D721Med (cell line): ENCODE measurements around the gene TGFBI.

Experiments used
- DNase-seq: peaks from one replicate; pipeline ENCODE4 v3.0.0; 2011; ENCODE audit warnings: low spot score; ENCODE audit not compliant: insufficient read length
- FAIRE-seq: peaks from 2 replicates; lab custom pipeline; 2011; peaks lifted over from hg19 to GRCh38; lab: Jason Lieb, UNC
- TF ChIP-seq, protein P1 (sequence below): IDR thresholded peaks from 2 replicates; pipeline ENCODE4 v1.5.1; 2012; ENCODE audit warnings: mild to moderate bottlenecking, control low read depth; ENCODE audit not compliant: insufficient read depth; ENCODE audit errors: missing control alignments

Gene TGFBI

DNA sequence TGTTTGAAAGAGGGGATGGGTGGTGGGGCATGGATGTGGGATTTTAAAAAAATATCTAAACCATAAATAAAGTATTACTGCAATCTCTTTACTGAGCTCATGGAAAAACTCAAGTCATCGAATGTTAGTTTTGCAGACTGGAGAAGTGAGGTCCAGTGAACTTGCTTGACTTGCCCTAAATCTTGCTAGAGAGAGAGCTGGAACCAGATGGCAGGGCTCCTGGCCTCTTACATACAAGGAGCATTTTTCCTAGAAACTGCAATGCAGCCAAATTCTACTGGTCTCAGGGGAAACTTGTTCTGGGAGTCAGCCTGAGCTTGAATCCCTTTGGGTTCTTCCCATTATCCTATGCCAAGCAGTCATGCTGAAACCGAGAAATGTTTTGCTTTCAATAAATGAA is 2.9 kb upstream of the TGFBI start:
- FAIRE-seq: no peak

DNA sequence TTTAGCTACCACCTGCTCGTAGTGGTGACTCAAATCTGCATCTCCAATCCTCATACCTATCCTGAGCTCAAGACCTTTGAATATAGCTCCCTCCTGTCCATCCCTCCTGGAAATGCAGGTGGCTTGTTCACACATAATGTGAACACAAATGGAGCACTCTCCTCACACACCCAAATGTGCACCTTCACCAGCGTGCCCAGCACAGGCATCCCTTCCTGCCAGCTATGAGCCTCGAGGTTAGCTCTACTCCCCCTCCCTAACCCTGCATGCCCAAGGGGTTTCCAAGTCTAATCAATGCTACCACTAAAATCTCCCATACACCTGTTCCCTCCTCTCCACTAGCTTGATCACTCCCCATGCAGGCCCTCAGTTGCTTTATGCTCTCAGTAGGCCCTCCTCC is 2.2 kb upstream of the TGFBI start:
- DNase-seq (no peak), FAIRE-seq (no peak)
- TF ChIP-seq, protein P1, sequence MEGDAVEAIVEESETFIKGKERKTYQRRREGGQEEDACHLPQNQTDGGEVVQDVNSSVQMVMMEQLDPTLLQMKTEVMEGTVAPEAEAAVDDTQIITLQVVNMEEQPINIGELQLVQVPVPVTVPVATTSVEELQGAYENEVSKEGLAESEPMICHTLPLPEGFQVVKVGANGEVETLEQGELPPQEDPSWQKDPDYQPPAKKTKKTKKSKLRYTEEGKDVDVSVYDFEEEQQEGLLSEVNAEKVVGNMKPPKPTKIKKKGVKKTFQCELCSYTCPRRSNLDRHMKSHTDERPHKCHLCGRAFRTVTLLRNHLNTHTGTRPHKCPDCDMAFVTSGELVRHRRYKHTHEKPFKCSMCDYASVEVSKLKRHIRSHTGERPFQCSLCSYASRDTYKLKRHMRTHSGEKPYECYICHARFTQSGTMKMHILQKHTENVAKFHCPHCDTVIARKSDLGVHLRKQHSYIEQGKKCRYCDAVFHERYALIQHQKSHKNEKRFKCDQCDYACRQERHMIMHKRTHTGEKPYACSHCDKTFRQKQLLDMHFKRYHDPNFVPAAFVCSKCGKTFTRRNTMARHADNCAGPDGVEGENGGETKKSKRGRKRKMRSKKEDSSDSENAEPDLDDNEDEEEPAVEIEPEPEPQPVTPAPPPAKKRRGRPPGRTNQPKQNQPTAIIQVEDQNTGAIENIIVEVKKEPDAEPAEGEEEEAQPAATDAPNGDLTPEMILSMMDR: no peak

More for the DNA sequence above, 2.9 kb upstream of the TGFBI start:
- TF ChIP-seq, protein P1: no peak
- no peak for DNase-seq

DNA sequence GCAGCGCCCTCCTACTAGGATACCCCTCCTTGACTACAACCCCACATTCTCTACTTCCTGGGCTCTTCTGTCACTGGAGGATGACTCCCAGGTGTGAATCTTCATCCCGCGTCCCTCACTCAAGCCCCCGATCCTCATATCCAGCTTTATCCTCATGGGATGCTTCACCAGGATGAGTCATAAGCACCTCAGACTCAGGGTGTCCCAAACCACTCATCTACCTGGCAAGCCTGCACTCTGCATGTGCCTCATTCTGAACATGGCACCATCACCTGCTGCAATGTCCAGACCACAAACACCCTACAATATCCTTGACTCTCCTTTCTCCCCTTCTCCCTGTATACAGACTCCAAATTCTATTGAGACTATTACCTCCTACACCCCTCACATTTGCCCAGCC is 1.5 kb upstream of the TGFBI start:
- DNase-seq (no peak), FAIRE-seq (no peak)
- TF ChIP-seq, protein P1: no peak

DNA sequence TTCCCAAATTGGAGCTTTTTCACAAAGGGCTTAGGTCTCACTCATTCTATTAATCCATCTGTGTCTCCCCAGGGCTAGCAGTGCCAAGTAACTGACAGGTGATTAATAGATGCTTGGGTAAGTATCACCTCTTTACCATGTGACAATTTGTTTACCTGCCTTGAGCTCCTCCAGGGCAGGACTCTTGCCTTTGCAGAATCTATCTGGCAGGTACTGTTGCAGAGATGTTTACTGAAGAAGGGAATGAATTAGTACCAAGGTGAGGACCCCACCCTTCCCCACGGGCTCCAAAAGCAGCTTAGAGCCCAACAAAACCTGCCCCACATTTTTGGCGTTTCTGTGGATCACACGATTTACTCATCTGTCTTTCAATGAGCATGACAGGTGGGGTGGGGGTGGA is 698 bp upstream of the TGFBI start:
- TF ChIP-seq, protein P1: no peak
- DNase-seq (no peak), FAIRE-seq (no peak)

DNA sequence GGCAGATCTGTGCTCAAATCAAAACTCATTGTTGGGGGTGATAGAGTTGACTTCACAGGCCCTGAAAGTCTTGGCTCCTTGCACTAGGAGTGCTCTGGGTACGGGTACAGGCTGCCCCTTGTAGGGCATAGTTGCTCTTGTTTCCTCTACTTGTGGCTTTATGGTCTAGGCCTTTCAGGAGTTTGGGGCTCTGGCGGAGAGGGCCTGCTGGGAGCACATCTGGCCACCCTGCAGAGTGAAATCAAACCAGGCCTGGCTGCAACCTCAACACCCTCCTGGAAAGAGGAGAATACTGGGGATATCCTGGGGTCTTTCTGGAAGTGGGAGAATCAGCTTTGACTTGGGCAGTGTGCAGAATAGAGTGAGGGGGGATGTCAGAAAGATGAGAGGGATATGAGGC is 1.5 kb downstream of the TGFBI start:
- FAIRE-seq (no peak), DNase-seq (no peak)
- TF ChIP-seq, protein P1: no peak

DNA sequence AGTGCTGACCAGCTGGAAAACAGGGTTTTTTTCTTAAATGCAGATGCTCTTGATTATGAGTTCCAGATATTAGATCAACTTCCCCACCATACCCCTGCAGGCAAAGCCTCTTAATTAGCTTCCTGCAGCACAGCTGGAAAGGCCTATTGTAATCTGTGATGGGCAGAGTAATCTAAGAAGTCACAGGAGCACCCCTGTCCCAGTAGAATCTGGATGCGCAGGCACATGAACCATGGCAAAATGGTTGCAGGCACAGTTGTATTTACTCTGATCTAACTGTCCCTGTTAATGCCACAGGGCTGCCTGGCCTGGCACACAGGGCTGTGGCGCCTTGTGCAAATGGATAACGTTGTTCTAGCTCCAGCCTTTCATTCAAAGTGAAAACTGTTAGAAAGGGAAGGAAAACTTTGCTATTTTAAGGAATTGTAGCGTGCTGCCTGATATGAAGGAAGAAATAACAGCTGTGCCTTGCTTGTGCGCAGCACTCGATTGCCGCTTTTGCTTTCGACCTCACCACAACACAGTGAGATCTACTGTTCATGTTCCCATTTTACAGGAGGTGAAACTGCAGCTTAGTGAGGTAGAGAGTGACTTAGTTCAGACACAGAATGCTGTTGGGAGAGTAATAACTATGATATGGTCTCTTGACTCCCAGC is 2.3 kb downstream of the TGFBI start:
- TF ChIP-seq, protein P1: no peak
- FAIRE-seq (no peak), DNase-seq (no peak)

DNA sequence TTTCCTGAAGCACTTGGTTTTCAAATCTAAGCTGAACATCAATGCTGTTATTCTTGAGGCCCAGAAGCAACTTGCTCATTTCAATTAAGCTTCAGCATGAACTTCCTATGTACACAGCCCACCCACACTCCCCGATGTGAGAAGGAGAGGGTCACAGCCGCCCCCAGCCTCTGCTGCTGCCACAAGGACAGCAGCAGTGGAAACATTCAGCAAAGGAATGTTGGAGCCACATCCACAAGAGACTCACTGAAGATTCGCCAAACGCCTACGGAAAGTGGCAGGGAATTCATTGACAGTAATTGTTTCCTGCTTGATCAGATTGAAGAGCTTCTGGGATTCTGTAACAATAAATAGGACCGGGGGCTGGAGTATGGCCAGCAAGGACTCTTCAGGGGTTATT is 2.9 kb downstream of the TGFBI start:
- TF ChIP-seq, protein P1: no peak
- FAIRE-seq: no peak
- DNase-seq: no peak
